ENCODE data around the gene TLR1.
A peak's percentile ranks its signal among the peaks of the same experiment; 100 is the strongest.
"Not testable (repeated sequence)": the region's sequence is repeated elsewhere in the genome, so short reads cannot be mapped to it uniquely, and the experiment has no call there.

TLR1 gene

DNA sequence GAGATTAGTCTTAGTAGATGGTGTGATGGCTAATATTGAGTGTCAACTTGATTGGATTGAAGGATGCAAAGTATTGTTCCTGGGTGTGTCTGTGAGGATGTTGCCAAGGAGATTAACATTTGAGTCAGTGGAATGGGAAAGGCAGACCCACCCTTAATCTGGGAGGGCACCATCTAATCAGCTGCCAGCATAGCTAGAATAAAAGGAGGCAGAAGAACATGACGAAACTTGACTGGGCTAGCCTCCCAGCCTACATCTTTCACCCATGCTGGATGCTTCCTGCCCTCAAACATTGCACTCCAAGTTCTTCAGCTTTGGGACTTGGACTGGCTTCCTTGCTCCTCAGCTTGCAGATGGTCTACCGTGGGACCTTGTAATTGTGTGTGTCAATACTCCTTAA, 34.3 kb downstream of the TLR1 start:
- DNase-seq: not testable (repeated sequence)

DNA sequence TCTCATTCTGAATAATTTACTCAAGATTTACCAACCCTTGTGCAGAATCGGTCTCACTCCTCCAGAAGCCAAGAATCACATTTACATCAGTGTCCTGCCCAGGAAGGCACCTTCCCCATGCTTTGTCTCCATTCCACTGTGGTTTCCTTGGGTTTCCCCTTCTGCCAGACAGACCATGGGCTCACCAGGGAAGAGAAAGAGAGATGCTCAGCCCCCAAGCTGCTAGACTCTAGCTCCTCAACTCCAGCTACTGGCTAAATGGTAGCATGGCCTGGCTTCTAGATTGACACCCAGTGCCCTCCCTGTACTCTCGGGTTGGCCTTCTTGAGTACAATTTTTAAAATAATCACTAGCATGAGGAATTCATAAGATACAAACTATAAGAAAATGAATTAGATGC, 34.7 kb downstream of the TLR1 start:
- no peak for DNase-seq

DNA sequence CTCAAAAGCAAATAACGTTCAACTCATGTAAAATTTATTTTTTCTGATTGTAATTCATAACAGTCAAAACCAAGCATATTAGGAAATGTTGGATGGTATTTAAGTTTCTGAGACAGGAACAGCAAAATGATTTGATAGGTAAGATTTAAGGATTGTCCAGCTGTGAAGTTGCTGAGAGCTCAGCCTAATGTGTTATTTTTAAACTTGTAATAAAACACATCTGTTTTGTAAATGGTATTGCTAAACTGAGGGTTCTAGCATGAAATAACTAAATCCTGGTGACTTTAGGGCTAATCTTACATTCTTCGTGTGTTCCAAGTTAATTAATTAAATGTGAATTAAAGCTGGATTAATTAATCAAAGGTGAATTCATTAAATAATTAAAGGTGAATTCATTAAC, 35.1 kb downstream of the TLR1 start:
- no peak for DNase-seq

DNA sequence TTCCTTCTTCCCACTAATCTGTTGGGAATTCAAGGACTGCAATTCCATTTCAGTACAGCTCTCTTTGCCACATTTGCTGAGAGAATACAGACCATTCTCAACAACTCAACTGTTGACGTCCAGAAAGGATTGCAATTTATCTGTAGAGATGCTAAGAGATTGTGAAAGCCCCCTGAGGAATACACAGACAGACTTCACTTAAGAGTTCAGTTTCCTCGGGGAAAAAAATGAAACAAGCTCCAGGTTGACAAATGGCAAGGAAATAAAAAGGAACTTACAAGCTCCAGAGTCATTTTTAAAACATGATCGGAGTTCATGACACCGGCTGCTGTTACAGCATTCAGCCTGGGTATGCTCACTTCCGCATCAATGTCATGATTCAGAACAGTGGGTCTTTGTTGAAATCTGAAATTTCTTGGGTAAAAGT, 35.6 kb downstream of the TLR1 start:
- no peak for DNase-seq

DNA sequence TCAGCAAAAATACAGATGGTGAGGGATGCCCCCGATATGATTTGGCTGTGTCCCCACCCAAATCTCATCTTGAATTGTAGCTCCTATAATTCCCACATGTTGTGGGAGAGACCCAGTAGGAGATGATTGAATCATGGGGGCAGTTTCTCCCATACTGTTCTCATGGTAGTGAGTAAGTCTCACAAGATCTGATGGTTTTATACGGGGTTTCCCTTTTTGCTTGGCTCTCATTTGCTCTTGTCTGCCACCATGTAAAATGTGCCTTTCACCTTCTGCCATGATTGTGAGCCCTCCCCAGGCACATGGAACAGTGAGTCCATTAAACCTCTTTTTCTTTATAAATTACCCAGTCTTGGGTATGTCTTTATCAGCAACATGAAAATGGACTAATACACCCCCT, 37.7 kb downstream of the TLR1 start:
- not testable (repeated sequence) for DNase-seq

DNA sequence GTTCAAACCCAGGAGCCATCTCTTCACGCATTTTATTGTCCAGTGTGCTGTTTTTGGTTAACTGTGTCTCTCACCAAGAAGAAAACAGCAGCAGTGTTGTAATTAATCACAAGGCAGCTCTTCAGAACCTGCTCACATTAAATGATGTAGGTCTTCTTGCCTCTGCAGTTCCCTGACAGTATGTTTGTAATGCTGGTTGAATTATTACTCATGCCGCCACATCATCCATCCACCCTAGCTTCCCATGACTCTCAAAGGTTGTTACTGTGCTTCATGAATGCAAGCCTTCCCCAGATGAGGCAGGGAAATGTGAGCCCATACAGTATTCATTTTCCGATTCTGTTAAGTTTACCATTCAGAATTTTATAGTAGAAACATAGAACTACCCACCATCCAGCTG, 39.2 kb downstream of the TLR1 start:
- no peak for DNase-seq

DNA sequence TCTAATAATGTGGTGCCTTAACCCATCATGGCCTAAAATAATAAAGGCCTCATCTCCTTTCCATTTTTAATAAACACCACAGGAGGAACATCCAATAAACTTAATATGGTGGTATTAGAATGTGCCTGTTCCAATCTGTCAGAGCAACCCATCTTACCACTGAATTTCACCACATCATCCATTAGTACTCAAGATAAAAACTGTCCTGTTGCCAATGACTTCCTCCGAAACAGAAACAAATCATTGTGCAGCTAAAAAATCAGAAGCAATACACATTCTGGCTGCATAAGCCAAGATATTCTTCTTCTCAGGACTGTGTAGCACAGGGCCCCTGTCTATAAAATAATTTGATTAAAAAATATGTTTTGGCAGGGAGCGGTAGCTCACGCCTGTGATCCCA, 40.3 kb downstream of the TLR1 start:
- no peak for DNase-seq

DNA sequence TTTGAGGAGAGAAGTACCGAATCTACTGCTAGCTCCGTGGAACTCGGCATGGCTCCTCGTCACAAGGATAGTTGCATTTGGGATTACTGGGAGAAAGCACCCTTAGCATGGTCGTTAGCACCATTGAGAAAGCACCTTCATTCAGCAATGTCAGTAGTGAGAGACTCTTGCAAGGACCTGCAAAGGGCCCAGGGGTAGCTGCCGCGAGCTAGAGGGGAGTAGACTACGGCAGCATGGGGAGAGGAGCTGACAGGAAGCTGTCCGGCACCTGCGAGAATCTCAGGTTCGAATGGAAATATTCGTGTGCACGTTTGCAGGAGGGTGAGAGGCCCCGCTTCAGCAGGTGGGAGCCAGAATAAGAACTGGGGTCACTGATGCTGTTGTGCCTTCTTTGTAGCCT, 42.0 kb downstream of the TLR1 start:
- DNase-seq: no peak

DNA sequence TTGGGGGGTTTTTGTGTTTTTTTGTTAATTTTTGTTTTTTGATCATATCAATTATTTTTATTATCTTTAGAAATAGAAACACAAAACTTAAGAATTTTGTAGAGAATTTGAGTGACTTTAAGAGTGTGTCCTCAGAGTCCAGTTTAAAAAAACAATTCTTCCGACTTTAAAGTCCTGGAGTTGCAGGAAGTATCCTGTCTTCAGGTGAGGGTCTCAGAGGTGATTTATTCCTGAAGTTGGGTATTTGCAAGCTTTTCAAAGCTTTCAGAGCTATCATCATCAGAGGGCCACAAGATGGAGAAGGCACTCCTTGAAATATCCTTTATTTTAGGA, 44.8 kb downstream of the TLR1 start:
- no peak for DNase-seq

DNA sequence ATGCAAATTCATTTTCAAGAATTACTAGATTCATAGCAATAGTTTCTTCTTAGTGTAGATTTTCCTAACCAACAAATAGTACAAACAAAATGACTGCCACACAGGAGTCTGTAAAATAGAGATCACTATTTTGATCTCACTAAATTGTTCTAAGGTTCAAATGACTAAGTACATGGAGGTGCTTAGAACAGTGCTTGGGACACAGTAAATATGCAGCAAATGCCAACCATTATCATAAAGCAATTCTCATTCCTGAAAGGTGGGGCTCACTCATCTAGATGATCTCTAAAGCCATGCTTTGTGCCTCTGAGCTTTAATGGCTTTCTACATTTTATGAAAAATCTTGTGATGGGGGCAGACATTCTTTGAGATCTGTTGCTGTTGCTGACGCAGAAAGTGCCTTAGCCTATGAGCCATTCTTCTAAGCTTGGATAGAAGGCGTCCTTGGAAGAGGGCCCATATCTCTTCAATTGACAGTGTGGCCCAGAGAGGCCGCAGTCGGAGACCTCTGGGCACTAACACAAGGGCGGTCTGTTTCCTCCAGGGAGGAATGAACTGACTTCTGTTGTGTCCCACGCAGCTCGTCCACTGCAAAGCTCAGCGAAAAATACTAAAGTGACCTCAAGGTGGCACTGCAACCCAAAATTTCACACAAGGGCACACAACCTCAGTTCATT, 45.3 kb downstream of the TLR1 start:
- DNase-seq: peak; percentile 72

DNA sequence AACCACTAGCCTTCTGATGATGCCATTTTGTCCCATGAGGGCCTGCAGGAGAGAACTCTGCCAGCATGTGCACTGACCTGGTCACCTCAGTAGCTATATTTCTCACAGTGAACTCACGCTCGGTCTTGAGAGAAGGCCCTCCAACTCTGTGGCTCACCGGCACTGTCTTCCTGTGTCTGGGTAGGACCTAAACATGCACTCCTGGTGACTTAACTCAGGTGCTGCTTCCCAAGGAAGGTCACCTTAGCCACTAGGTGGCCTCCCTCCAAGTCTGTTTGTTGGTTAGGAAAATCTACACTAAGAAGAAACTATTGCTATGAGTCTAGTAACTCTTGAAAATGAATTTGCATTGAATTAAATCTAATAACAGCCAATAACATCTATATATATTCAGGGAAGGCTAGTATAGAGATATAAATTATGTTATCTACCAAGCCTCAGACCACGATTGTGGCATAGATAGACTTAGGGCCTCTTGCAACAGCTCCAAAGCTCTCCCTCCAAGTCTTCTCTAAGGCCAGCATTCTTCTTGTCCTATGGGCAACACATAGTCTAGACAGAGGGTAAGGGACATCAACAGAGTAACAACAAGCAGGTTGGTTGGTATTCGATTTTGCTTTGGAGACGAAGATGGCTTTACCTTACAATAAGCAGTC, 46.5 kb downstream of the TLR1 start:
- no peak for DNase-seq

DNA sequence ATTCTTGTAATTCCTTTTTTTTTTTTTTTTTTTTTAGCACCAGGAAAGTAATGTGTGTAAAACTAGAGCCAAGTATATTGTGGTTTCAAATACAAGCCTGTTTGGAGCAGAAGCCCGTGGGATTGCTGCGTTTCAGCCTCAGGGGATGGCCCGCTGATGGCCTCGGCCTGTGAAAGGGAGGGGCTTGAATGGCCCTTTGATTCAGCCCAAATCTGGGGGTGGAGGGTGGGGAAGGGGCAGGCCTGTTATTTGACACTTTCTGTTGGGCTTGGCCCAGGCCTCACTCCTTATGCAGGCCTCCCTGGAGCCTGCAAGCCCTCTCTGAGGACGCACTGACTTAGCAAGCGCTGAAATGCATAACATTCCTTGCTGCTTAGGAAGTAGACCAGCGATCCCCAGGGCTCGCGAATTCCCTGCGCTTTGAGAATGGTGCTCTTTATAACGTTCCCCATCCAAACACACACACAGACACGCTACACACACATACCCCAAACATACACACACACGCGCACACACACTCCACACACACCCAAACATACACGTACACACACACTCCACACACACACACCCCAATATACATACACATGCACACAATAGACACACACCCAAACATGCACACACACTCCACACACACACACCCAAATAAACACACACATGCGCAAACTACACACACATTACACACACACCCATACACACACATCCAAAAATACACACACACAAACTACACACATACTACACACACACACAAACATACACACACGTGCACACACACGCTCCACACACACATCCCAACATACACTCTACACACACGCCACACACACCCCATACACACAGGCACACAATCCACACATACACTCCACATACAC, 51.4 kb downstream of the TLR1 start:
- DNase-seq: peak; percentile 89

DNA sequence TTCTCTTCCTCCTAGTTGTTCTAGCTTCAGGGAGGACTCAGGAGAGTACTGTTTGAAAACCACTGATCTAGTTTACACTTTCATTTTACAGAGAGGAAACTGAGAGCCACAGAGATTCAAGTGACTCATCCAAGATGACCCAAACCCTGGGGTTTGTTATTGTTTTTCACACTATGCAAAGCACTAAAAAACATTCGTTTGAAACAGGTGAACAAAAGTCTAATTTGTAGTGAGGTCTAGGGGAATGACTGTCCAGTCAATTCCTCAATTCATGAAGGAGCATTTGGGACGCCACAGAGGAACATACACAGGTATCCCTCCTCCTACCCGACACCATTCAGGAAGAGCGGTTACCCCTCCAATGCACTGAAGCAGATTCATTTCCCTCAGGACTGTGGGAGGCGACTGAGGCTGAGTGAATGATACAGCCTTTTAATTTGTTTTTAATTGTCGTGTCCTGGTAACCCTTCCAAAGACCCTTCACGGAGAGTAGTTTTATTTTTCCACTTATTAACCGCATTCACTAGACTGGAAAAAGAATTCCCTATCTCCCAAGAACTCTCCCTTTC, 52.1 kb downstream of the TLR1 start:
- no peak for DNase-seq

DNA sequence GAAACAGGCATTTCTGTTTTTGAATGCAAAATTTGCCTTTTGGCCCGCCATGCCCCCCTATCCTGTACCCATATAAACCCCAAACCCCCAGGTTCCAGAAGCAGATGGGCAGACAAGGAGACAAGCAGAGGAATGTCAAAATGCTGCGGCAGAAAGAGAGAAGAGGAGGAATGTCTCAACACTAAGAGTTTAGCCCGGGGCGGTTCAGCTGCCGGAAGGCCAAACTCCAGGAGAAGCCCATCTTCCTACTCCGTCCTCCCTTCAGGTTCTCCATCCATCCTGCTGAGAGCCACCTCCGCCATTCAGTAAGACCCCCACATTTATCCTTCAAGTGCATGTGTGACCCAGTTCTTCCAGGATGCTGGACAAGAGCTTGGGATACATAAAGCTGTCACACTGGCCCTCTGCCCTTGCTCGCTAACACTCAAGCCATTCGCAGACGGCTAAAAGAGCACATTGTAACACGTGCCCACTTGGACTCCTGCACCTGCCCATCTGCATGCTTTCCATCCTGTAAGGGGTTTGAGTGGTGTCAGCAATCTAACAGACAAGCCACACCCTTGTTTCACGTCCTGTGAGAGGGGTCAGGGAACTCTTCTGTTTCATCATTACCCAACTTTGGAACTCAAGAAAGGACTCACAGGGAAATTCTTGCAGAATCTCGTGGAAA, 53.1 kb downstream of the TLR1 start:
- no peak for DNase-seq

DNA sequence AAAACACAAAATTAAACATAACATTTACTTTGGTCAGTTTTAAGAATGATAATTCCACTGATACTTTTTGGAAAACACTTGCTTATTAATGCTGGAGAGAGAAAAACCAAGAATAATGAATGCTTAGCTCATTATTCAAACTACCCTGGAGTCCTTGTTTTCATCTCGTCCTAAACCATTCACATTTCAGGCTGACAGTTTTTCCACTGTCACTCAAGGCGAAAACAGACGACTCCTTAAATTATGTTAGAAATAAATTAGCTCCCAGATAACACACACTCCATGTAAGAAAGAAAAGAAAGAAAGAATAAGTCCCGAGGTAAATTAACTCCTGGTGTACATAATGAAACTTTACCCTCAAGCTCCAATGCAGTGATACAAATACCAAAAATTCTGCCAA, 55.3 kb downstream of the TLR1 start:
- no peak for DNase-seq

DNA sequence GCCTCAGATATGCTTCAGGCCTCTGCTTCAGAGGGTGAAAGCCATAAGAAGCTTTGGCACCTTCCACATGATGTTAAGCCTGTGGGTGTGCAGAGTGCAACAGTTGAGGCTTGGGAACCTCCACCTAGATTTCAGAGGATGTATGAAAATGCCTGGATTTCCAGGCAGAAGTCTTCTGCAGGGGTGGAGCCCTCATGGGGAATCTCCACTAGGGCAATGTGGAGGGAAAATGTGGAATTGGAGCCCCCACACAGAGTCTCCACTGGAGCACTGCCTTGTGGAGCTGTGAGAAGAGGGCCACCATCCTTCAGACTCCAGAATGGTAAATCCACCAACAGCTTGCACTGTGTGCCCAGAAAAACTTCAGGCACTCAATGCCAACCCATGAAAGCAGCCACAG, 57.0 kb downstream of the TLR1 start:
- DNase-seq: no peak

All from right forelimb (tissue), 1 donor.